ENCODE measurements around the gene DAZAP2. TPM values are rescaled to one million over a fixed set of nuclear protein-coding genes. Genes with fewer than 3 reads are reported as not detected.
"Not testable (repeated sequence)": the region's sequence is repeated elsewhere in the genome, so short reads cannot be mapped to it uniquely, and the experiment has no call there.

The DAZAP2 gene
- total RNA-seq, 6 experiments from 2014 or later = 69.0 to 123 (median 108) TPM

GRCh38 chr12:51218607-51219161, 19.9 kb upstream of the DAZAP2 start:
- Histone ChIP-seq H3K36me3 (no peaks in the 10 kb centered on the region), H3K9me3 (no peaks in the 10 kb centered on the region), H3K4me1 (peaks cover 0 to 14% (median 3%) of the 10 kb centered on the region in 4 donors), H3K27me3 (no peaks in the 10 kb centered on the region), H3K4me3 (peak overlapping the region; percentile 75 to 83 (median 75)), H3K27ac (peak overlapping the region; percentile 77 to 92 (median 87))
- DNase-seq = peak in 2 of 3 donors; percentile 50 to 69
- peak; percentile 59 to 71 (median 63) for ATAC-seq
- WGBS (ENCODE audit: insufficient coverage, low coverage, low lambda C conversion rate, missing lambda C conversion rate) = 29% methylated on average over 6 of the region's 10 CpGs
- intact Hi-C loops (cut with DNase I) = no loop called here
- TF ChIP-seq POLR2A (IDR thresholded peaks at IDR 0.05) (peak; percentile 13), CTCF (IDR thresholded peaks at IDR 0.05) (no peak)

GRCh38 chr12:51219322-51219721, 19.3 kb upstream of the DAZAP2 start:
- Histone ChIP-seq H3K9me3 (no peaks in the 10 kb centered on the region), H3K27me3 (no peaks in the 10 kb centered on the region), H3K4me1 (peaks cover 0 to 14% (median 3%) of the 10 kb centered on the region in 4 donors), H3K36me3 (no peaks in the 10 kb centered on the region), H3K27ac (no peak overlapping the region), H3K4me3 (no peak overlapping the region)
- no peak for DNase-seq
- WGBS (ENCODE audit: insufficient coverage, low coverage, low lambda C conversion rate, missing lambda C conversion rate) = 73% methylated on average over 5 of the region's 5 CpGs
- intact Hi-C loops (cut with DNase I) = no loop called here
- ATAC-seq = no peak
- TF ChIP-seq CTCF (IDR thresholded peaks at IDR 0.05) (no peak), POLR2A (IDR thresholded peaks at IDR 0.05) (no peak)

GRCh38 chr12:51219857-51220256, 18.8 kb upstream of the DAZAP2 start:
- H3K36me3 ChIP-seq; H3K27me3 ChIP-seq; H3K4me3 ChIP-seq; intact Hi-C loops (cut with DNase I); H3K9me3 ChIP-seq; DNase-seq; H3K27ac ChIP-seq; ATAC-seq: not testable (repeated sequence)
- WGBS (ENCODE audit: insufficient coverage, low coverage, low lambda C conversion rate, missing lambda C conversion rate) = 84% methylated on average over 12 of the region's 12 CpGs
- peaks cover 0 to 14% (median 3%) of the 10 kb centered on the region in 4 donors for H3K4me1 ChIP-seq

GRCh38 chr12:51222461-51222860, 16.2 kb upstream of the DAZAP2 start:
- no peak for TF ChIP-seq CTCF (IDR thresholded peaks at IDR 0.05)
- no peak for TF ChIP-seq POLR2A (IDR thresholded peaks at IDR 0.05)
- ATAC-seq (no peak), DNase-seq (no peak)
- Histone ChIP-seq H3K27me3 (no peaks in the 10 kb centered on the region), H3K4me3 (no peak overlapping the region), H3K36me3 (no peaks in the 10 kb centered on the region), H3K4me1 (peaks cover 0 to 14% (median 3%) of the 10 kb centered on the region in 4 donors), H3K27ac (no peak overlapping the region), H3K9me3 (no peaks in the 10 kb centered on the region)
- intact Hi-C loops (cut with DNase I) = no loop called here
- 32% methylated on average over 6 of the region's 7 CpGs for WGBS (ENCODE audit: insufficient coverage, low coverage, low lambda C conversion rate, missing lambda C conversion rate)

GRCh38 chr12:51224625-51225024, 14.0 kb upstream of the DAZAP2 start:
- no peaks in the 10 kb centered on the region for H3K9me3 ChIP-seq
- 85% methylated on average over 2 of the region's 3 CpGs for WGBS (ENCODE audit: insufficient coverage, low coverage, low lambda C conversion rate, missing lambda C conversion rate)
- H3K4me3 ChIP-seq = no peak overlapping the region
- no peak for DNase-seq
- TF ChIP-seq POLR2A (IDR thresholded peaks at IDR 0.05) (no peak), CTCF (IDR thresholded peaks at IDR 0.05) (no peak)
- no peaks in the 10 kb centered on the region for H3K36me3 ChIP-seq
- no peaks in the 10 kb centered on the region for H3K27me3 ChIP-seq
- no peak overlapping the region for H3K27ac ChIP-seq
- no peak for ATAC-seq
- intact Hi-C loops (cut with DNase I) = no loop called here
- H3K4me1 ChIP-seq = peaks cover 0 to under 1% (median 0%) of the 10 kb centered on the region in 4 donors

Measured in right lobe of liver (tissue), 6 donors.